Astrocyte (in vitro differentiated cells and primary cell): Measurements from ENCODE around the gene RAD51B. TPM values are rescaled to one million over a fixed set of nuclear protein-coding genes. Genes with fewer than 3 reads are reported as not detected.
A peak's percentile ranks its signal among the peaks of the same experiment; 100 is the strongest.

ENCODE experiments used
- DNase-seq: peaks from one replicate; pipeline ENCODE4 v3.0.0-alpha.2; 2010; ENCODE audit warnings: low read depth
- FAIRE-seq: peaks from 2 replicates; lab custom pipeline; 2011; peaks lifted over from hg19 to GRCh38; lab: Jason Lieb, UNC
- H2AFZ ChIP-seq: 2 replicates; pipeline ENCODE4 v1.6.0; 2012; ENCODE audit warnings: low read depth, low read length, inconsistent platforms
- H3K27ac ChIP-seq: 2 replicates; pipeline ENCODE4 v1.5.1; 2011; ENCODE audit warnings: low read depth, low read length, inconsistent platforms
- H3K27me3 ChIP-seq: 2 replicates; pipeline ENCODE4 v1.6.0; 2011; ENCODE audit warnings: low read length, inconsistent platforms; ENCODE audit not compliant: insufficient read depth
- H3K36me3 ChIP-seq: 2 replicates; pipeline ENCODE4 v1.5.1; 2011; ENCODE audit warnings: low read length, inconsistent platforms; ENCODE audit not compliant: insufficient read depth
- H3K4me1 ChIP-seq: 2 replicates; pipeline ENCODE4 v1.5.1; 2011; ENCODE audit warnings: low read length, inconsistent platforms; ENCODE audit not compliant: insufficient read depth
- H3K4me2 ChIP-seq: 2 replicates; pipeline ENCODE4 v1.6.0; 2012; ENCODE audit warnings: low read length, inconsistent platforms
- H3K4me3 ChIP-seq: 2 replicates; pipeline ENCODE4 v1.5.1; 2011; ENCODE audit warnings: low read depth, mild to moderate bottlenecking, low read length, inconsistent platforms; ENCODE audit not compliant: insufficient read depth
- H3K79me2 ChIP-seq: 2 replicates; pipeline ENCODE4 v1.6.0; 2012; ENCODE audit warnings: mild to moderate bottlenecking, low read length, inconsistent platforms; ENCODE audit not compliant: insufficient read depth
- H3K9ac ChIP-seq: 2 replicates; pipeline ENCODE4 v1.6.0; 2012; ENCODE audit warnings: mild to moderate bottlenecking, low read length, inconsistent platforms
- H3K9me3 ChIP-seq: 2 replicates; pipeline ENCODE4 v1.5.1; 2012; ENCODE audit warnings: low read depth, mild to moderate bottlenecking, low read length, inconsistent platforms; ENCODE audit not compliant: insufficient read depth
- H4K20me1 ChIP-seq: 2 replicates; pipeline ENCODE4 v1.6.0; 2012; ENCODE audit warnings: low read length, inconsistent platforms; ENCODE audit not compliant: insufficient read depth
- H3K27ac Mint-ChIP-seq: one replicate; pipeline ENCODE4 v1.8.0; 2021; ENCODE audit warnings: mild to moderate bottlenecking, mixed read lengths; ENCODE audit not compliant: unreplicated experiment
- H3K27me3 Mint-ChIP-seq: one replicate; pipeline ENCODE4 v1.8.0; 2021; ENCODE audit warnings: low read depth, mixed read lengths; ENCODE audit not compliant: unreplicated experiment
- H3K36me3 Mint-ChIP-seq: one replicate; pipeline ENCODE4 v1.8.0; 2021; ENCODE audit warnings: low read depth, mixed read lengths; ENCODE audit not compliant: unreplicated experiment
- H3K4me1 Mint-ChIP-seq: one replicate; pipeline ENCODE4 v1.8.0; 2021; ENCODE audit warnings: low read depth, mixed read lengths; ENCODE audit not compliant: unreplicated experiment
- H3K4me3 Mint-ChIP-seq: one replicate; pipeline ENCODE4 v1.8.0; 2021; ENCODE audit warnings: mild to moderate bottlenecking, moderate library complexity, mixed read lengths; ENCODE audit not compliant: unreplicated experiment
- H3K9me3 Mint-ChIP-seq: one replicate; pipeline ENCODE4 v1.8.0; 2021; ENCODE audit warnings: mild to moderate bottlenecking, mixed read lengths; ENCODE audit not compliant: unreplicated experiment
- CTCF ChIP-seq: IDR thresholded peaks from 2 replicates; pipeline ENCODE4 v1.5.1; 2011; ENCODE audit warnings: low read depth, mild to moderate bottlenecking, inconsistent platforms, low read length, moderate library complexity; ENCODE audit not compliant: insufficient read depth
- EZH2 ChIP-seq: IDR thresholded peaks from 2 replicates; pipeline ENCODE4 v1.6.1; 2012; ENCODE audit warnings: mild to moderate bottlenecking, low read length, inconsistent platforms; ENCODE audit not compliant: insufficient read depth
- total RNA-seq: library from RNA; stranded (reverse); gene quantifications from 2 replicates; pipeline ENCODE4 v1.2.1, GENCODE V29; 2021

Gene RAD51B
- total RNA-seq, 1 donor from 2014 or later = 10.8 TPM

- Mint-ChIP-seq H3K27me3 (no peaks in the 10 kb centered on the region), H3K27ac (peak overlapping the region; percentile 85), H3K4me1 (peaks cover 63% of the 10 kb centered on the region), H3K4me3 (no peak overlapping the region), H3K36me3 (no peaks in the 10 kb centered on the region), H3K9me3 (no peaks in the 10 kb centered on the region)
- no peak for FAIRE-seq
- peaks cover 57% of the 10 kb centered on the region for H3K4me1 ChIP-seq
- H3K79me2 ChIP-seq = no peaks in the 10 kb centered on the region
- H4K20me1 ChIP-seq = no peaks in the 10 kb centered on the region
- H2AFZ ChIP-seq = no peak overlapping the region
- H3K27ac ChIP-seq = peak overlapping the region; percentile 80
- no peaks in the 10 kb centered on the region for H3K36me3 ChIP-seq
- DNase-seq = peak; percentile 71
- H3K27me3 ChIP-seq = no peaks in the 10 kb centered on the region
- no peak overlapping the region for H3K4me3 ChIP-seq
- H3K4me2 ChIP-seq = peak overlapping the region; percentile 46
- TF ChIP-seq EZH2 (no peak), CTCF (no peak)
- H3K9ac ChIP-seq = peak overlapping the region; percentile 51
- no peaks in the 10 kb centered on the region for H3K9me3 ChIP-seq
These were observed 866.6 kb downstream of the RAD51B start for GRCh38 chr14:68686205-68686465.

GRCh38 chr14:68686724-68687123 lies 867.1 kb downstream of the RAD51B start:
- Mint-ChIP-seq H3K9me3 (no peaks in the 10 kb centered on the region), H3K27ac (peak overlapping the region; percentile 94), H3K4me1 (peaks cover 61% of the 10 kb centered on the region), H3K4me3 (no peak overlapping the region), H3K27me3 (no peaks in the 10 kb centered on the region), H3K36me3 (no peaks in the 10 kb centered on the region)
- no peak overlapping the region for H3K4me2 ChIP-seq
- no peak overlapping the region for H2AFZ ChIP-seq
- no peaks in the 10 kb centered on the region for H4K20me1 ChIP-seq
- no peaks in the 10 kb centered on the region for H3K9me3 ChIP-seq
- peak overlapping the region; percentile 75 for H3K27ac ChIP-seq
- no peaks in the 10 kb centered on the region for H3K27me3 ChIP-seq
- H3K9ac ChIP-seq = no peak overlapping the region
- no peaks in the 10 kb centered on the region for H3K79me2 ChIP-seq
- DNase-seq = no peak
- TF ChIP-seq EZH2 (no peak), CTCF (no peak)
- no peaks in the 10 kb centered on the region for H3K36me3 ChIP-seq
- no peak overlapping the region for H3K4me3 ChIP-seq
- FAIRE-seq = no peak
- peaks cover 54% of the 10 kb centered on the region for H3K4me1 ChIP-seq

GRCh38 chr14:68687746-68688145 lies 868.2 kb downstream of the RAD51B start:
- Histone ChIP-seq H3K27ac (peak overlapping the region; percentile 75), H3K79me2 (no peaks in the 10 kb centered on the region), H4K20me1 (no peaks in the 10 kb centered on the region), H2AFZ (no peak overlapping the region), H3K4me1 (peaks cover 45% of the 10 kb centered on the region), H3K9me3 (no peaks in the 10 kb centered on the region), H3K9ac (peak overlapping the region; percentile 59), H3K4me3 (no peak overlapping the region), H3K4me2 (peak overlapping the region; percentile 63), H3K36me3 (no peaks in the 10 kb centered on the region), H3K27me3 (no peaks in the 10 kb centered on the region)
- Mint-ChIP-seq H3K27ac (peak overlapping the region; percentile 94), H3K4me3 (peak overlapping the region; percentile 20), H3K9me3 (no peaks in the 10 kb centered on the region), H3K36me3 (no peaks in the 10 kb centered on the region), H3K4me1 (peaks cover 55% of the 10 kb centered on the region), H3K27me3 (no peaks in the 10 kb centered on the region)
- FAIRE-seq (no peak), DNase-seq (peak; percentile 98)
- TF ChIP-seq CTCF (no peak), EZH2 (no peak)
